Stimulated activated CD8-positive, alpha-beta memory T cell treated with anti-CD3 and anti-CD28 coated beads, Interleukin-7, amount 100 ng/mL, for 24 hours (primary cell): ENCODE measurements around the gene MOV10.

Experiments
- DNase-seq: peaks from one replicate; pipeline ENCODE4 v3.0.0-alpha.2; 2020; ENCODE audit warnings: low read depth

Gene MOV10

DNA sequence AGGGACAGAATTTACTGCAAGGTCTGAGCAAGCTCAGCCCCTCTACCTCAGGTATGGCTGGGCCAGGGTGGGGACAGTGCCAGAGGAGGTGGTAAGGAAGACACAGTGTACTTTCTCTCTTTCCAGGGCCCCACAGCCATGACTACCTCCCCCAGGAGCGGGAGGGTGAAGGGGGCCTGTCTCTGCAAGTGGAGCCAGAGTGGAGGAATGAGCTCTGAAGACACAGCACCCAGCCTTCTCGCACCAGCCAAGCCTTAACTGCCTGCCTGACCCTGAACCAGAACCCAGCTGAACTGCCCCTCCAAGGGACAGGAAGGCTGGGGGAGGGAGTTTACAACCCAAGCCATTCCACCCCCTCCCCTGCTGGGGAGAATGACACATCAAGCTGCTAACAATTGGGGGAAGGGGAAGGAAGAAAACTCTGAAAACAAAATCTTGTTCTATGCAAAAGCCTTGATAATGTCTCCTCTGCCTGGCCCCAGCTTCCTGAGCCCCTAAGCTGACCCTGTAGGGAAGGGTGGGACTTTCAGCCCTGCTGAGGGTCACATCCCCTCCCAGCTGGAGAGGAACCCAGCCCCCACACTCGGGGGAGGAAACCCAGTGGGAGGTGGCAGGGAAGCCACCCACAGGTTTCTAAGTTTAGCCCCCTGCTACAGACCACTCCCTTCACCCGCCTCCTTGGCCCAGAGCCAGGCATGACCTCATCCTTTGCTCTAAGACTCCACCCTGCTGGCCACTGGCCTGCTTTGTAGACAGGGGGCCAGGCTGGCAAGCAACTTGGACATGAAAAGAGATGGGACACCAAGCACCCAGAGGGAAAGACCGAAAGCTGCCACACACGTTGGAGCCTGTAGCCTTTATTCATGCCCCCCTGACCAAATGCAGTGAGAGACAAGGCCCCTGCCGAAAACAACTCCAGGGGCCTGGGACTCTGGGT lies 26.1 kb downstream of the MOV10 start:
- DNase-seq: peak; percentile 40

DNA sequence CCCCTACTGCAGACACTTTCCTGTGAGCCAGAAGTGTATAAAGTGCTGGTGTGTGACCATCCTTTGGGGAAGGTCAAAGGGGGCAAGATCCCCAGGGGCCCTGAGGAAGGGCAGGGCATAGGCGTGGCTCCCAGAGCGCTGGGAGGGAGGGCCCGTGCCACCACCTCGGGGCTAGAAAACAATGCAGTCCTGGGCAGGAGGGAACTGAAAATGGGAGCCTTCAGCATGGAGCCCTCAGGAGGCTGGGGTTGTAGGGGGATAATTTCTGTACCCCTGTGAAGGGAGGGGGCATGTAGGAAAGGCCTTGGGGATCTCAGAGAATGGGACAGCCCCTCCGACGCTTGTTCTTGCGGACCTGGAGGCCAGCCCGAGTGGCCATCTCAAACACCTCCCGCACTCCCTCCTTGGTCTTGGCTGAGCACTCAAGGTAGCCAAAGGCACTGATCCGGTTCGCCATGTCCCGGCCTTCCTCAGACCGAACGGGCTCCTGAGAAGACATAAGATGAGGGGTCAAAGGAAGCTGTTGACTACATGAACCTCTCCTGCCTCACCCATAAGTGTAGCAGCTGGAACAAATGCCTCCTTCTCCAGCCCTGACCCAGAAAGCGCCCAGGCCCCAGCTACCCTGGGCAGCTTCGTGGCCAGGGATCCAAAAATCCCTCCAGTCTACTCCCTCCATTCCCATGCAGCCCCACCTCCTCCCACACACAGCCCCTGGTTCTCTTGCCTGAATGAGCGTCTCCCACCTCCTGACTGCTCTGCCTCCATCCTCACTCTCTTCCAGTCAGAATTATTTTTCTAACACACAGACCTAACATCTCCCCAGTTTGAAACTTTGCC lies 27.0 kb downstream of the MOV10 start:
- no peak for DNase-seq

DNA sequence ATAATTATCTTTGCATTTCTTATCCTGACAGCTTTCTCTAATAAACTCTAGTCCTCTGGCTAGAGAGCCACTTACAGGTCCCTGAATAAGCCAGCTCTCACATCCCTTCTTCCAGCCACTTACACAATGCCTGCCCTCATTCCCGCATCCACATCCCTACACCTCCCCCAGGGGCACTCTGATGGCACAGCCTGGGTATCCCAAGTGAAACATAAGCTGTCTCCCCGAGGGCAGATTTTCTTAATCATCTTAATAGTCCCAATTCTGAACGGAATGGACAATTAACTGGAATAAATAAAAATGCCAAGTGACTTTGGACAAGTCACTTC lies 27.6 kb downstream of the MOV10 start:
- no peak for DNase-seq

DNA sequence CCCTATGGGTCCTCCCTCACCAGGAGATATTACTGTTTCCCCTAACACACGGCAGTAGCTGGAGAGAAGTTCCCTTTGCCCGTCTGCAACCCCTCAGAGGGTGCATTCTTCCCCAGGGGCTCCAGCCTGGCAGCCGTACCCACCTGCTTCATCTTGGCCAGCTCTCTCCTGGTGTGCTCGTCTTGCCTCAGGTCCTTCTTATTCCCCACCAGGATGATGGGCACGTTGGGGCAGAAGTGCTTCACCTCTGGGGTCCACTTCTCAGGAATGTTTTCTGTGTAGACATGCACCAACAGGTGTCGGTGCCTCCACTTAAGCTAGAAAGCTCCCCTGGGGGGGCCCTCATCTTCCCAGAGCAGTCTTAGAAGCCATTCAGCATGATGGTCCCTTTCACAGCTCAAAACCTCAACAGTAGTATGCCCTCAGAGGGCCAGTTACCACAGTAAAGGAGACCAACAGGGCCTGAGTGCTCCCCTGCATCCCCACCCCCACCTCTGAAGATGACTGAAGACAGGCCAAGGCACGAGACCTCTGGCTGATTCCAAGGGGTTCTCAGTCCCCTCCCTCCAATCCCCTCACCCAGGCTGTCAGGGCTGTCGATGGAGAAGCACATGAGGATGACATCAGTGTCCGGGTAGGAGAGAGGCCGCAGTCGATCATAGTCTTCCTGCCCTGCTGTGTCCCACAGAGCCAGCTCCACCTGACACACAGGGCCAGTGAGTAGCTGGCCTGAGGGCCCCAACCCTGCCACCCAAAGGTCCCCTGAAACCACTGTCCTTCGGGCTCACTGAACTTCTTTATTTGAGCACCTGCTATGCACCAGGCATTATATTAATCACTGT lies 28.2 kb downstream of the MOV10 start:
- no peak for DNase-seq

DNA sequence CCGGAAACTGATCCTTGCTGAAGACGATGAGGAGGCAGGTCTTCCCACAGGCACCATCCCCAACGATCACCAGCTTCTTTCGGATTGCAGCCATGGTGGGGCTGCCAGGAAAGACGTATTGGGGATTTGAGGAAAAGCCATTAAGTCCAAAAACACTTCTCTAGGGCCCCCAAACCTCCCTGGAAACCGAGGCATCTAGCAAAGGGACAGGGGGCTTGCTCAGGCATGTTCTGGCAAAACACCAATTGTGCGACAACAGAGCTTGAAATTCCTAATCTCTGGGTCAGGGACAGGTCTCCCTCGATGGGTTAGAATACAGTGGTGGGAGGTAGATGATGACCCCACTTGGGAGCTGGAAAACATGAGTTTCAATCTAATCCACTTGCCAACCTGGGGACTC lies 29.2 kb downstream of the MOV10 start:
- no peak for DNase-seq

DNA sequence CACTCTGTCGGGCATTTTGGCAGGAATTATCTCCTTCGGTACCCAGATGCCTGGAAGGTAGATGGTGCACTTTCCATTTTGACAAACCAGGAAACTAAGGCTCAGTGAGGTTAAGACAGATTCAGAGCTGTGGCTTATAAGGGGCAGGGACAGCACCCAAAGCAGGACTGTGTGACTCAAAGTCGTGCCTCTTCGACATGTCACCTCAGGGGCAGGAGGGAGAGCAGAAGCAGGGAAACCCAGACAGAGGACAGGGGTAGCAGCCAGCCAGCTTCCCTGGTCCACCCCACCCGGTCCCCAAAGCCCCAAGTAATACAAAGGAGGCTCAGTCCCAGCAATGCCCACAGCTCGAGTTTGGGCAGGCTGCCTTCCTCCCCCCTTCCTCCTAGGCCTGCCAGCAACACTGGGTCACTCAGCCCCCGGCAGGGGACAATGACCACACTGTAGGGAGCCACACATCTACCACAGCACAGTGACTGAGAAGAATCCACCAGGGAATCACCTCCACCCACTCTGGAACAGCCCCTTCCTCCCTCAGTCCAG lies 30.0 kb downstream of the MOV10 start:
- no peak for DNase-seq

DNA sequence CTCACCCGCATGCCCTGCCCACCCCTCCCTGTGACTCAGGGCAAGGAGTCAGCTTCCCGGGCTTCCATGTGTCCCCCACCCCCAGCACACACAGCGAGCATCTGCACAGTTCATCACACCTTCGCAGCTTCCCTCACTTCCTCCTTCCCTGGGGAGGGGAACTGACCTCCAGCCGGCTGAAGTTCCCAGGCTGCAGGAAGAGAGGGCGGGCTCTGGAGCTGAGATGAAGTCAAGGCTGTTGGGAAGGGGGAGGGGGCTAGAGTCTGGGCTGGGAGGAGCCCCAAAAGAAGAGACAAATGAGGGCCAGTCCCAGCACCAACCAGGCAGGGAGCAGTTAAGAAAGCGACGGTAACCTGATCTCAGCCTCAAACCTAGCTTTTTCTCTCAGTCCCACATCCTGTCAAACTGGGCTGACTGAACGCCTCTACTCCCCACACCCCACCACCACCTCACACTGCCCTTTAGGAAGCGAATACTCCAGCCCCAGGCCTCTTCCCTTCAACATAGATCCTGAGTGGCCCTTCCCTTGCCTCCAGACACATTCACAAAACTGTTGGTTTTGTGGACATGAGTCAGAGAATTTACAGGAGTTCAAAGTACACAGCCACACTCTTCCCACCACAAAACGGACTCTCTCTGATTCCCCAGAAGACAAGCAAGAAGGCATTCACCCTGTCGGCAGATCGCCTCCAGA lies 30.6 kb downstream of the MOV10 start:
- no peak for DNase-seq

DNA sequence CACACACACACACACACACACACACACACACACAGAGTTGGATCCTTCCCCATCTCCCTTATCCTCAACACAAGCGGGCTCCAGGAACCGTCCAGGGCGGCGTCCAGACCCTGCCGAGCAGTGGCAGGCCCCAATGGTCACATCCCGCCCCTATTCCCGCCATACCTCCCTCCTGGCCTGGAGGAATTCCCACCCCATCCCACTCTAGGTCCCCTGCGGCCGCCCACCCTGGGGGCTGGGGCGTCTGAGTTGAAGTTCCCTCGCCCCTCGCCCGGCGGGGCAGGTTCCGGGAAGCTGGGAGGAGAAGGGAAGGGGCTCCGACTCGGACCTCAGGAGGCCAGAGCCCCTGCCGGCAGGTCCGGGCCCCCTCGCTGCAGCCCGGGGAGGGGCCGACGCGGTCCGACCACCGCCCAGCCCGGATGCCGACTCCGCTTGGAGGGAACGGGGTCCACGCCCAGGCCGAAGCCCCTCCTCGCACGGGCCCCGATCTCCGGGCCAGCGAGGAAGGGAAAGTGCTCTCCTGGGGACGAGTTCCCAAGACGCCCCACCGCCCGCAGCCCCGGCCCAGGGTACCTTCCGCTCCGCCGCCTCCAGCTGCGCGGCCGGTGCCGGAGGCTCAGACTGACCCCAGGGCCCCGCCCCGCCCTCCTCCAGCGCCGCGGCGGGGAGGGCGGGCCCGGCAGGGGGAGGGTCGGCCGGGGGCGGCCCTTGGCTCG lies 32.2 kb downstream of the MOV10 start, which contains the start of gene RHOC:
Gene RHOC (minus strand): TSS at position 623 of the 716 bp plus-strand sequence. CDS start 3,328 bp downstream, outside the sequence.
- no peak for DNase-seq

DNA sequence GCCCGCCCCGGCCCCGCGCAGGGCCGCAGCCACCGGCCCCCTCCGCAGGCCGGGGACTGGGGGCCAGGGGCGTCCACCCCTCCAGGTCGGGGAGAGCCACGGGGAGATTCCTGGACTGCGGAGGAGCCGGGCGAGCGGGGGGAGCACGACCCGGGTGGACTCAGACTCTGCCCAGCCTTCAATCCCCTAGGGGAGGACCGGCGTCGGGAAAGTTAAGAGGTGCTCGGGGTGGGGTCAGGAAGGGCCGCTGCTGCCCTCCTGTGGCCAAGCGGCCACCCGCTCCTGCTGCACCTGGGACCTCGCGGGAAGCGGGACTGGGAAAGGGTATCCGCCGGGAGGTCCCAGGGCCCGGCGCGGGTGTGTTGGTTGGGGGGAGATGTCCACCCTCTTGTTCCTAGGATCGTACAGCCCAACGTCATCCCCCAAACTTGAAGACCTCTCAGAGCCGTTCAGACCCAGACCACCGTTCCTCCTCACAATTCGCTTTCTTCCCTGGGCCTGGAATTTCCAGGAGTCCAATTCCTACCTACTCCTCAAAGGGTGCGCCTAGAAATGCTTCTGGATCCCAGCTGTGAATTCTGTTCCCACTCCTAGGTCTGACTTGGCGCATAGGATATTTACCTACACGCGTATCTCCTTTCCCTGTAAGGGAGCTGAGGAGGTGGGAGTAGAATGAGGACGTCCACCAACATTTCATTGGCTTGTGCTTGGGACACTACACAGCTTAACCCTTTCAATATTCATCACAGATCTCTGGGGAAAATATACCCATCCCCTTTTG lies 33.0 kb downstream of the MOV10 start:
- no peak for DNase-seq

DNA sequence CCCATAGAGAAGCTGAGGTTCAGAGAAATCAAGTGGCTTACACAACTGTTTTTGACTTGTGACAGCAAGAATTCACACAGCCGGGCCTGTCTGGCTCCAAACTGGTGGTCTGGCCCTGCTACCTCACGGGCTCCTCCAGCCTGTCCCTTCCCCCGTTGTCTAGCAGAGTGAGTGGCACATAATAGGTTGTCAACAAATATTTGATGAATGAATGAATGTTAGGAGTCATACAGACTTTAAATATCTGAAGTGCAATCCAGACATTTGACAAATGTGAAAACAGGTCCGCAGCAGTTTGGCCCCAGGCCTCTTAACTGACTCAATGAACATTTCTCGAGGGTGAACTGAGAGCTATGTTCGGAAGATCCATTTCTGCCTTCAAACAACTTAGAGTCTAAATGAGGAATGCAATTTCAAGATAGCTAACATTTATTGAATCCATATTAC lies 33.6 kb downstream of the MOV10 start:
- no peak for DNase-seq

DNA sequence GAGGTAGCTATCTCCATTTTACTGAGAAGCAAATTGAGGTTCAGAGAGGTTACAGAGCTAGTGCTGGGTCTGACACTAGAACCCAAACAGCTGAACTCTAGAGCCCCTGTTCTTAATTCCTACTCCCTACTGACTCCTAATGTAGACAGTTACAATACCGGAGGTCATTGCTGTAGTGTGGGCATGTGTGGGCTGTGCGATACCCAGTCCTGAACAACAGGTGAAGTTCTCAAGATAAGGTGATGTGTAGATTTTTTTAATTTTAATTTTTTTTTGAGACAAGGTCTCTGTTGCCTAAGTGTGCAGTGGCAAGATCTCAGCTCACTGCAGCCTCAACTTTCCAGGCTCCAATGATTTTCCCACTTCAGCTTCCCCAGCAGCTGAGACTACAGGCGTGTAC lies 34.0 kb downstream of the MOV10 start:
- no peak for DNase-seq

DNA sequence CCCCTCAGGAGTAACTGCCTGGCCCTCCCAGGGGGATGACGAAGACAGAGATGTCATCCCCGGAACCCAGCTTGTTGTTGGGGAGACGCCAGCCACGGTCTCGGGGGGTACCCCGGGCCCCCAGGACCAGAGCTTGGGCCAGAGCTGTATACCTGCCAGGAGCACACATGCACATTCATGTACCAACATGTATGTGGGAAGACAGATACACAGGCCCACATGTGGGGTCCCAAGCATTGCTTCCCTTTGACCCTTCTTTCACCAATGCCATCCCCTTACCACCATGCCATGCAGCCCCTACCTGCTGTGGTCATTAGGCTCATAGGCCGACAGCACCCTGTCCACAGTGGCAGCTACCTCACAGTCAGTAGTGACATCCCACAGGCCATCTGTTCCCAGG lies 35.7 kb downstream of the MOV10 start:
- no peak for DNase-seq

DNA sequence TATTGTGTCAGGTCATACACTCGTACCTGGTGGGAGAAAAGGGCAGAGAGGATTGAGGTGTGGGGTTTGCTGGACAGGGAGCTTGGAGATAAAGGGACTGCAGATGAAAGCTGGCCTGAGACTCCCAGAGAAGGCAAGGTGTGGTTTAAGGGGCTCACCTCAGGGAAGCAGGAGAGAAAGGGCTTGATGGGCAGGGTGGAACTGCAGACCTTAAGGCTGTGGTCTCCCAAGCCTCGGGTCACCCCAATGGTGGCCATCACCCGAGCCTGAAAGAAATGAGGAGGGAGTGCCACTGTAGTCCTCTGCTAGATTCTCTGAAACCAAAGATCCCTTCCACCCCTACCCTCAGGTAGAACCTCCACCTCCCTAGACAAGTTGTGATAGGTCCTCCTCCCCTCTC lies 36.1 kb downstream of the MOV10 start:
- DNase-seq: no peak

DNA sequence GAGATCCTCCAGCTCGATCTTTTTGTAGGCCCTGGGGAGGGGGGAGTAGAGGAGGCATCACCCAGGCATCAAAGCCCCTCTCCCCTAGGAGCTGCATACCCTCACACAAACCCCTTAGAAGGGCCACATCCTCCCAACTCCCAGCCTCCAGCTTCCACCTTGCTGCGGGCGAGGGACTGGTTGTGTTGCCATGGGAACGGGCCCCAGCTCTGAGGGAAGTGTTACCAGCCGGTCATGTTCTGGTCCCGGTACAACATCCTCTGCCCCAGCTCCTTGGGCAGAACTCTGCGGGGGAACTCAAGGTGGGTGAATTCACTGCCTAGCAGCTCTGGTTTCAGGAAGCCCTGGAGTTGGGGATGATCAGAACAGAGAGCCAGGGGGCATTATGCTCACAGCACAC lies 36.6 kb downstream of the MOV10 start:
- no peak for DNase-seq

DNA sequence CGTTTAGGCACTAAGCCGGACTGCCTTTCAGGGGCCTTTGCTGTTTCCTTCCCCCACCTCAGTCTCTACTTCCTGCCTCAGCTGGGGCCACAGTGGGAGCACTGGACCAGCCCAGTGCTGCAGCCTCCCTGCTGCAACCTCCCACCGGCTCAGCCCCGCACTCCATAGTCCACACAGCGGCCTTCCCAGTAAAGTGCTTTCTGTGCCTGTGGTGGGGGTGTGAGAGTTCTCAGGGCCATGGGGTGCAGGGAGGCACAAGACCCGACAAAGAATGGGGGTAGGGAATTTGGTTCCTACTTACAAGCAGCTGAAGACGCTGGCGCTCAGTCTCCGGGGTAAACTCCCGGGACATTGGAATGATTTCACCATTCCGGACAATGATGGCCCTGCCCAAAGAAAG lies 37.2 kb downstream of the MOV10 start:
- no peak for DNase-seq

DNA sequence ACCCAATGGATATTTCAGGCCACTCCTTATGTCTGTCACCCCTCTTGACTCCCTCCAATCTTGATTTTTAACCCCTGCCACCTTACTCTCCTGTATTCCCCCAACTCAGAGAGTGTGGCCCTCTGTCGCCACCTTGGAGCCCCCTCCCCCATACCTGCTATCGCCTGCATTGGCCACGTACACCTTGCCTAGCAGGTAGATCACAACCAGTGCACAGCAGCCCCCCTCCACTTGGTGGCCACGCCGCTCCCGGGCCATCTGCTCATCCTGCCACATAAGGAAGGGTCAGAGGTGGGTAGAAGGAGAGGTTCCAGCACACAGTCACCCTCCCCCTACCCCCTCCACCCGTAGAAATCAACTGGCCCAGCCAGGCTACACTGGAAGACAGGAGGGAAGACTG lies 37.7 kb downstream of the MOV10 start:
- no peak for DNase-seq

DNA sequence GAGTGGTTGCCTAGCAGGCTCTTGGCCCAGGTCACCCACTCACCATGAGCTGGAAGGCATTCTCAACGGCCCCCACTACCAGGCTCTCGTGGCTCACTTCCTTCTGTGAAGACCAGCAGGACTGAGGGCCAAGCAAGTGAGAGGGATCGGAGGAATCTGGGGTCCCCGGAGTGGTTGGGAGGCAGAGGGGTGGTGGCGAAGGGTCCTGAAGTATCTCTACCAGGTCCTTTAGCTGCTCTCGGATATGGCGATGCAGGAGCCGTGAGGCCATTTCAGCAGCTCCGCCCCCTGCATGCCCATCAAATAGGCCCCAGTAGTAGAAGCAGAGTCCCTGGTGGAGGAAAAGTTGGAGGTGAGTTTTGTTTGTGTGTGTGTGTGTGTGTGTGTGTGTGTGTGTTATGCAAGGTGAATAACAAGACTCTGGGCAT lies 38.3 kb downstream of the MOV10 start:
- DNase-seq: no peak

DNA sequence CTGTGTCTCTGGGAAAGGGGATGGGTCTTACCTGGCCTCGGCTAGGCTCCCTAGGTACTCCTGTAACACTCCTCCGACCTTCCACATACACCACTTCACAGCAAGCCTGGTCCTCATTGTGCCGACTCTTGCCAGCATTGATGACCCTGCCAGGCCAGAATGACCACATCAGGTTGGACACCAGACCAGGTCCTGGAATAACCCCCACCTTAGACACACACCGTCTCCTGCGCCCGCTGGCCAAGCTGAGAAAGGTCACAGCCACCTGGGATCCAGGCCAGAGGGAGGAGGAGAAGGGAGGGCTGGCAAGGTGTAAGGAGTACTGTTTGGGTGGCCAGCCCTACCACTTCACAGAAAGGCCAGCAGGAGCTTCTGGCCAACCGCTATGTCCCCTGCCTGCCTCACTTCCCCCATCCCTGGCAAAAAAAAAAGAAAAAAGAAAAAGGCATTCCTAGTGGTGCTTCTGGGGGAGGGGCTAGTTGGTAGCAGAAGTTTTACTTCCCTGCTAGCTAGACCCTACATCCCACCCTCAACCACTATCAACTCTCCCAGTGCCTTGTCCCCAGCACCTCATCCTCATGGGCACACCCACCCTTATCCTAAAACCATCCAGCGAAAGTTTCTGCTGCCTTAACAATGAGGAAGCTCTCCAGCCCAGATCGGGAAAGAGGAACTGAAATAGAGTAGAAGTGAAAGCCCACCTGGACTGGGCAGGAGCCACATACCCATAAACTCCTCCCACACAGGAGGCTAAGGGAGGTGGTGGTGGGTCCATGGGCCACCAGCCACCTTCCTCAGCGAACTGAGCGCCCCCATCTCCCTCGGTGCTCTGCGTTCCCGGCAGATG lies 39.2 kb downstream of the MOV10 start:
- DNase-seq: no peak
